SK-N-SH (cell line): ENCODE results near the gene RCN1. TPM values are rescaled to one million over a fixed set of nuclear protein-coding genes. Genes with fewer than 3 reads are reported as not detected.

Source experiments
- CTCF ChIA-PET: fragments of 300-600, 350-600 bp; formaldehyde crosslinking; extraction: SDS; loops from one replicate; lab custom pipeline; 2021; lab: Yijun Ruan, JAX
- POLR2A ChIA-PET: fragments of 350-600 bp; sonication (Branson Sonifier 250); formaldehyde crosslinking; extraction: SDS; loops from one replicate; lab custom pipeline; 2020; ENCODE audit warnings: antibody characterized with exemption, inconsistent platforms; lab: Yijun Ruan, JAX
- DNase-seq: peaks from one replicate; pipeline ENCODE4 v3.0.0; 2012
- H2AFZ ChIP-seq: fragments of 200-600 bp; sonication (generic); 2 replicates; pipeline ENCODE4 v1.8.1; 2016; ENCODE audit warnings: antibody characterized with exemption, mild to moderate bottlenecking, low read depth
- H3F3A ChIP-seq: fragments of 200-600 bp; sonication (generic); replicated peaks from 2 replicates; pipeline ENCODE3; 2016; ENCODE audit warnings: antibody characterized with exemption, mild to moderate bottlenecking; ENCODE audit not compliant: insufficient read depth
- H3K27ac ChIP-seq, 2 experiments: fragments of 200-500 bp in 1 of 2; fragments of 200-600 bp in 1 of 2; sonication (Bioruptor generic) in 1 of 2; sonication (generic), shearing (Covaris generic) in 1 of 2; 2 replicates each; pipeline versions ENCODE4 v1.5.1 to v1.6.1; 2014 to 2016; ENCODE audit warnings: low read depth in 2 of 2, inconsistent platforms in 1 of 2, low read length in 1 of 2, mild to moderate bottlenecking in 1 of 2, mixed read lengths in 1 of 2
- H3K27me3 ChIP-seq: fragments of 200-600 bp; sonication (generic), shearing (Covaris generic); 2 replicates; pipeline ENCODE4 v1.6.1; 2016; ENCODE audit warnings: mixed run types; ENCODE audit not compliant: insufficient read depth
- H3K36me3 ChIP-seq, 2 experiments: fragments of 200-500 bp in 1 of 2; fragments of 200-600 bp in 1 of 2; sonication (Bioruptor generic) in 1 of 2; sonication (generic) in 1 of 2; replicated peaks in 1 of 2; 2 replicates each; pipeline versions ENCODE3 to v1.5.1; 2014 to 2016; ENCODE audit warnings: low read length in 1 of 2, mild to moderate bottlenecking in 1 of 2; ENCODE audit not compliant: insufficient read depth in 2 of 2, control insufficient read depth in 1 of 2
- H3K4me1 ChIP-seq, 2 experiments: fragments of 200-500 bp in 1 of 2; fragments of 200-600 bp in 1 of 2; sonication (Bioruptor generic) in 1 of 2; sonication (generic), shearing (Covaris generic) in 1 of 2; 2 replicates each; pipeline versions ENCODE4 v1.5.1 to v1.6.1; 2014 to 2016; ENCODE audit warnings: low read depth in 1 of 2, low read length in 1 of 2, mixed run types in 1 of 2; ENCODE audit not compliant: insufficient read depth in 2 of 2, control insufficient read depth in 1 of 2
- H3K4me2 ChIP-seq: fragments of 200-600 bp; sonication (generic), shearing (Covaris generic); 2 replicates; pipeline ENCODE4 v1.6.1; 2017; ENCODE audit warnings: mixed run types
- H3K4me3 ChIP-seq, 2 experiments: fragments of 200-500 bp in 1 of 2; fragments of 200-600 bp in 1 of 2; sonication (Bioruptor generic) in 1 of 2; sonication (generic), shearing (Covaris generic) in 1 of 2; 2 replicates each; pipeline versions ENCODE4 v1.5.1 to v1.8.1; 2014 to 2016; ENCODE audit warnings: low read depth in 2 of 2, inconsistent platforms in 1 of 2, low read length in 1 of 2, mild to moderate bottlenecking in 1 of 2, mixed read lengths in 1 of 2, moderate library complexity in 1 of 2
- H3K79me2 ChIP-seq: fragments of 200-600 bp; sonication (generic); 2 replicates; pipeline ENCODE4 v1.8.1; 2017; ENCODE audit warnings: mild to moderate bottlenecking; ENCODE audit not compliant: insufficient read depth
- H3K9ac ChIP-seq: fragments of 200-600 bp; sonication (generic); 2 replicates; pipeline ENCODE4 v1.6.1; 2017; ENCODE audit warnings: mixed run types
- H3K9me2 ChIP-seq: fragments of 200-600 bp; sonication (generic); 2 replicates; pipeline ENCODE4 v1.6.1; 2017; ENCODE audit warnings: mixed run types
- H3K9me3 ChIP-seq: fragments of 200-600 bp; sonication (generic); 2 replicates; pipeline ENCODE4 v1.6.1; 2017; ENCODE audit warnings: mixed run types, mild to moderate bottlenecking, moderate library complexity
- H4K20me1 ChIP-seq: fragments of 200-600 bp; sonication (generic); 2 replicates; pipeline ENCODE4 v1.6.1; 2017; ENCODE audit warnings: mild to moderate bottlenecking, mixed run types; ENCODE audit not compliant: insufficient read depth
- CHD2 ChIP-seq: fragments of 150-350 bp; IDR thresholded peaks from 2 replicates; pipeline ENCODE4 v1.6.1; 2018; ENCODE audit warnings: low read length; ENCODE audit not compliant: partially characterized antibody
- CTCF ChIP-seq: fragments of 200-600 bp; sonication (generic); IDR thresholded peaks from 2 replicates; pipeline ENCODE4 v1.6.1; 2017; ENCODE audit warnings: antibody characterized with exemption, mild to moderate bottlenecking, moderate library complexity
- ELF1 ChIP-seq: IDR thresholded peaks from 2 replicates; pipeline ENCODE4 v1.4.0; 2012
- EZH2phosphoT487 ChIP-seq: fragments of 200-600 bp; sonication (generic); IDR thresholded peaks from 2 replicates; pipeline ENCODE4 v1.6.1; 2017; ENCODE audit warnings: low read depth, mixed run types, mild to moderate bottlenecking, antibody characterized with exemption, moderate library complexity, borderline replicate concordance
- FOSL2 ChIP-seq: IDR thresholded peaks from 2 replicates; pipeline ENCODE4 v1.4.0; 2012; ENCODE audit warnings: low read depth, mild to moderate bottlenecking, moderate library complexity, borderline replicate concordance
- FOXJ3 ChIP-seq: sonication (generic); formaldehyde crosslinking; IDR thresholded peaks from 2 replicates; pipeline ENCODE4 v1.5.1; 2020; ENCODE audit warnings: mild to moderate bottlenecking, missing genetic modification reagents
- GABPA ChIP-seq: IDR thresholded peaks from 2 replicates; pipeline ENCODE4 v1.4.0; 2012; ENCODE audit warnings: low read depth, mild to moderate bottlenecking
- JUND ChIP-seq: IDR thresholded peaks from 2 replicates; pipeline ENCODE4 v1.4.0; 2012
- NFIC ChIP-seq: IDR thresholded peaks from 2 replicates; pipeline ENCODE4 v1.4.0; 2012; ENCODE audit warnings: borderline replicate concordance
- NRF1 ChIP-seq: IDR thresholded peaks from 2 replicates; pipeline ENCODE4 v1.6.1; 2012; ENCODE audit warnings: low read depth, mild to moderate bottlenecking, low read length
- RAD21 ChIP-seq: IDR thresholded peaks from 2 replicates; pipeline ENCODE4 v1.6.1; 2012; ENCODE audit warnings: mild to moderate bottlenecking, low read length
- RCOR1 ChIP-seq: fragments of 150-350 bp; IDR thresholded peaks from 2 replicates; pipeline ENCODE4 v1.6.1; 2017; ENCODE audit warnings: antibody characterized with exemption, low read length
- RFX5 ChIP-seq: IDR thresholded peaks from 2 replicates; pipeline ENCODE4 v1.6.1; 2012; ENCODE audit warnings: mild to moderate bottlenecking, improper control_type of control experiment, low read length
- SMC3 ChIP-seq: IDR thresholded peaks from 2 replicates; pipeline ENCODE4 v1.6.1; 2012; ENCODE audit warnings: low read depth, low read length, improper control_type of control experiment
- TAF1 ChIP-seq: IDR thresholded peaks from 2 replicates; pipeline ENCODE4 v1.6.1; 2012; ENCODE audit warnings: low read depth, mild to moderate bottlenecking, low read length, moderate library complexity, borderline replicate concordance
- TCF12 ChIP-seq: IDR thresholded peaks from 2 replicates; pipeline ENCODE4 v1.4.0; 2012
- TEAD4 ChIP-seq: IDR thresholded peaks from 2 replicates; pipeline ENCODE4 v1.4.0; 2012; ENCODE audit warnings: mild to moderate bottlenecking, borderline replicate concordance; ENCODE audit not compliant: insufficient read depth
- USF1 ChIP-seq: IDR thresholded peaks from 2 replicates; pipeline ENCODE4 v1.4.0; 2012; ENCODE audit warnings: low read depth, borderline replicate concordance
- ZBTB33 ChIP-seq: IDR thresholded peaks from 2 replicates; pipeline ENCODE4 v1.4.0; 2012; ENCODE audit warnings: low read depth, borderline replicate concordance
- WGBS: methylation state at CpG from one replicate; pipeline ENCODE4 v1.1.6; 2017; ENCODE audit warnings: low lambda C conversion rate; 5-methylcytosine and 5-hydroxymethylcytosine counted together
- polyA plus RNA-seq, 3 experiments: library from polyadenylated mRNA; depleted of rRNA; stranded (reverse); fragments of >200 nt; gene quantifications; 2 replicates each; pipeline ENCODE4 v1.2.3, GENCODE V29; 2012

Gene RCN1
- polyA plus RNA-seq, 1 of the 3 experiments (the other 2 are of a cell fraction), result 63.3 TPM

- Histone ChIP-seq H3K4me3 (no peak overlapping the region), H3K79me2 (no peaks in the 10 kb centered on the region), H3K4me1 (peaks cover 0 to 11% of the 10 kb centered on the region in 2 experiments; a peak in 1 of 4 replicates), H3K4me2 (no peak overlapping the region), H4K20me1 (no peaks in the 10 kb centered on the region), H2AFZ (no peak overlapping the region), H3F3A (peaks cover 17% of the 10 kb centered on the region), H3K9ac (no peak overlapping the region), H3K9me2 (no peaks in the 10 kb centered on the region), H3K27me3 (no peaks in the 10 kb centered on the region), H3K27ac (no peak overlapping the region), H3K36me3 (no peaks in the 10 kb centered on the region), H3K9me3 (no peaks in the 10 kb centered on the region)
- no peak for DNase-seq
- ChIA-PET CTCF (no interaction called here), POLR2A (no interaction called here)
- no peak for TF ChIP-seq NFIC
- TF ChIP-seq ZBTB33, result no peak
- TF ChIP-seq TEAD4, result no peak
- TF ChIP-seq GABPA, result no peak
- no peak for TF ChIP-seq USF1
- TF ChIP-seq RFX5, result no peak
- TF ChIP-seq JUND, result no peak
- 39% methylated on average over 3 of the region's 3 CpGs for WGBS
Observed at GRCh38 chr11:32138902-32139301, 48.0 kb downstream of the RCN1 start.

- H3K4me3 ChIP-seq, result no peak overlapping the region
- CTCF ChIA-PET, result interaction anchor here (1.1 kb wide), 1 partner anchor 21 kb away, joined by 3 read pairs; no protein-coding TSS in a partner anchor
- POLR2A ChIA-PET, result no interaction called here
Observed at GRCh38 chr11:32139896-32140520, 49.1 kb downstream of the RCN1 start.

More at GRCh38 chr11:32139896-32140520, 49.1 kb downstream of the RCN1 start:
- H3K27me3 ChIP-seq, result no peaks in the 10 kb centered on the region
- no peak for TF ChIP-seq EZH2phosphoT487
- no peak for TF ChIP-seq ELF1
- TF ChIP-seq FOXJ3 (CRISPR knock-in tag), result no peak
- no peak for TF ChIP-seq TAF1
- TF ChIP-seq SMC3, result no peak
- TF ChIP-seq NFIC, result no peak
- TF ChIP-seq NRF1, result no peak
- no peak for TF ChIP-seq GABPA
- no peak for TF ChIP-seq TEAD4
- no peak for TF ChIP-seq RAD21
- TF ChIP-seq CTCF, result no peak
- no peak for TF ChIP-seq FOSL2
- TF ChIP-seq USF1, result no peak
- no peak for TF ChIP-seq CHD2
- no peak for TF ChIP-seq TCF12
- no peak for TF ChIP-seq RCOR1
- H4K20me1 ChIP-seq, result no peaks in the 10 kb centered on the region
- no peak overlapping the region for H3K4me2 ChIP-seq
- H3K27ac ChIP-seq, result no peak overlapping the region
- H3K9me2 ChIP-seq, result no peaks in the 10 kb centered on the region
- H3K79me2 ChIP-seq, result no peaks in the 10 kb centered on the region
- no peaks in the 10 kb centered on the region for H3K36me3 ChIP-seq
- no peak overlapping the region for H2AFZ ChIP-seq
- H3F3A ChIP-seq, result peaks cover 17% of the 10 kb centered on the region
- no peaks in the 10 kb centered on the region for H3K9me3 ChIP-seq
- H3K4me1 ChIP-seq, result peaks cover 0 to 11% of the 10 kb centered on the region in 2 experiments; a peak in 1 of 4 replicates
- DNase-seq, result no peak
- WGBS, result 0% methylated on average over 2 of the region's 4 CpGs
- no peak overlapping the region for H3K9ac ChIP-seq
